Colonic mucosa (tissue), 4 donors: Measurements from ENCODE around the gene VGLL2. TPM values are rescaled to one million over a fixed set of nuclear protein-coding genes. Genes with fewer than 3 reads are reported as not detected.

Source experiments
- DNase-seq: peaks from one replicate; pipeline ENCODE4 v3.0.0-alpha.2; 2020
- H3K27ac ChIP-seq: fragments of 200-600 bp; one replicate; pipeline ENCODE4 v1.8.0; 2021
- H3K27me3 ChIP-seq: fragments of 200-600 bp; one replicate; pipeline ENCODE4 v1.8.0; 2021
- H3K36me3 ChIP-seq: fragments of 200-600 bp; one replicate; pipeline ENCODE4 v1.8.0; 2021
- H3K4me1 ChIP-seq: fragments of 200-600 bp; one replicate; pipeline ENCODE4 v1.8.0; 2021; ENCODE audit warnings: mild to moderate bottlenecking
- H3K4me3 ChIP-seq: fragments of 200-600 bp; one replicate; pipeline ENCODE4 v1.8.0; 2021
- H3K9ac ChIP-seq, 2 donors: one replicate each; pipeline ENCODE4 v1.7.0; 2013; ENCODE audit warnings: control low read depth in 2 of 2, low read depth in 2 of 2, low read length in 2 of 2
- H3K9me3 ChIP-seq: fragments of 200-600 bp; one replicate; pipeline ENCODE4 v1.8.0; 2021
- intact Hi-C: fragments of 100-400 bp; cut with DNase I; formaldehyde crosslinking; loops from one replicate; pipeline ENCODE4 v1.14.1; 2022
- total RNA-seq, 2 donors: library from RNA; stranded (reverse); fragmentation: NEBNext Ultra II Directional in 1 of 2; extraction: Animal tissue kit (Norgen Biotek cat#: 25700) in 1 of 2; gene quantifications; one replicate each; pipeline ENCODE4 v1.2.1, GENCODE V29; 2021
- TF ChIP-seq, protein P1 (sequence below): fragments of 200-600 bp; IDR thresholded peaks from one replicate; pipeline ENCODE4 v1.8.0; 2022; ENCODE audit warnings: antibody characterized with exemption, mild to moderate bottlenecking
- donor health status: healthy.
- donor health status: DM: no; HTN: no; CAD: no.
- donor health status: DM: no; HTN: no; CAD: no.

VGLL2 gene
- total RNA-seq, 2 donors from 2014 or later = not detected

DNA sequence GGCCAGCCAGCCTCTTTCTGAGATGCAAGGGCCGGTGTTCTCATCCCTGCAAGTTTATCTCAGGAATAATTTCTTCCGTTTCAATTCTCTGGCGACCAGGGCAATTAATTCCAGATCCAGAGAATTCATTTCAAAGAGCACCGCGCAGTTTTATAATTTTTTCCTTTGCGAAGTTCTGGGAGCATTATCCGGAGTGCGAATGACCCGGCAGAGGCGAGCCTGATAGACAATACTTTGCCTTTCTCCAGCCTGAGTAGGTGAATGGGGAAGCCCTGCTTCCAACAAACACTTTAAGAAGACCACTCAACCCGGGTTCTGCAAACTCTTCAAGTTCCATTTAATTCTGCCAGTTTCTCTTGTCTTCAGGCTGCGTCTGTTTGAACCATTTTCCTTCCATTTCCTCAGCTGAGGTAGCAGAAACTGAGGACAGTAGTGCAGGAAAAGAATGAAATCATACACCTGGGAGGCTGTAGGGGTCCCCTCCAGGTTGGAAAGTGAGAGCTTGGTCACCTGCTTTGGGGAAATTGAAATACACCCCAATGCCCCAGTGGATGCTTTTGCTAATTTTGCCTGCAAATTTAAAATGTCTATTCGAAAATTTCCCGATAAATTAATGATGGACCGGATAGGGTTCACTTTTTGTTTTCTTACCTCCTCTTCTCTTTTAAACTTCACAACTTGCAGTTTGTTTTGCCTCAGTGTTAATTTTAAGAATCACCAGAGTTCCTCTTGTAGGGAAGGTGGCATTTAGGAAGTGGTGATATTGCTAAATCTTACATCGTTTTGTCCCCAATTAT, 1.1 kb downstream of the VGLL2 start:
- Histone ChIP-seq H3K4me3 (no peak overlapping the region), H3K9ac (no peak overlapping the region), H3K36me3 (no peaks in the 10 kb centered on the region), H3K9me3 (no peaks in the 10 kb centered on the region), H3K27me3 (peaks cover 95% of the 10 kb centered on the region), H3K27ac (no peak overlapping the region), H3K4me1 (no peaks in the 10 kb centered on the region)
- intact Hi-C loops = no loop called here
- TF ChIP-seq, protein P1, sequence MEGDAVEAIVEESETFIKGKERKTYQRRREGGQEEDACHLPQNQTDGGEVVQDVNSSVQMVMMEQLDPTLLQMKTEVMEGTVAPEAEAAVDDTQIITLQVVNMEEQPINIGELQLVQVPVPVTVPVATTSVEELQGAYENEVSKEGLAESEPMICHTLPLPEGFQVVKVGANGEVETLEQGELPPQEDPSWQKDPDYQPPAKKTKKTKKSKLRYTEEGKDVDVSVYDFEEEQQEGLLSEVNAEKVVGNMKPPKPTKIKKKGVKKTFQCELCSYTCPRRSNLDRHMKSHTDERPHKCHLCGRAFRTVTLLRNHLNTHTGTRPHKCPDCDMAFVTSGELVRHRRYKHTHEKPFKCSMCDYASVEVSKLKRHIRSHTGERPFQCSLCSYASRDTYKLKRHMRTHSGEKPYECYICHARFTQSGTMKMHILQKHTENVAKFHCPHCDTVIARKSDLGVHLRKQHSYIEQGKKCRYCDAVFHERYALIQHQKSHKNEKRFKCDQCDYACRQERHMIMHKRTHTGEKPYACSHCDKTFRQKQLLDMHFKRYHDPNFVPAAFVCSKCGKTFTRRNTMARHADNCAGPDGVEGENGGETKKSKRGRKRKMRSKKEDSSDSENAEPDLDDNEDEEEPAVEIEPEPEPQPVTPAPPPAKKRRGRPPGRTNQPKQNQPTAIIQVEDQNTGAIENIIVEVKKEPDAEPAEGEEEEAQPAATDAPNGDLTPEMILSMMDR = no peak
- DNase-seq = no peak

- Histone ChIP-seq H3K27ac (no peak overlapping the region), H3K9ac (no peak overlapping the region), H3K9me3 (no peaks in the 10 kb centered on the region), H3K27me3 (peaks cover 95% of the 10 kb centered on the region), H3K36me3 (no peaks in the 10 kb centered on the region), H3K4me3 (no peak overlapping the region), H3K4me1 (no peaks in the 10 kb centered on the region)
- intact Hi-C loops = no loop called here
- DNase-seq = no peak
- TF ChIP-seq, protein P1 = no peak
Measured at GRCh38 chr6:117267054-117267347, 1.6 kb downstream of the VGLL2 start.

DNA sequence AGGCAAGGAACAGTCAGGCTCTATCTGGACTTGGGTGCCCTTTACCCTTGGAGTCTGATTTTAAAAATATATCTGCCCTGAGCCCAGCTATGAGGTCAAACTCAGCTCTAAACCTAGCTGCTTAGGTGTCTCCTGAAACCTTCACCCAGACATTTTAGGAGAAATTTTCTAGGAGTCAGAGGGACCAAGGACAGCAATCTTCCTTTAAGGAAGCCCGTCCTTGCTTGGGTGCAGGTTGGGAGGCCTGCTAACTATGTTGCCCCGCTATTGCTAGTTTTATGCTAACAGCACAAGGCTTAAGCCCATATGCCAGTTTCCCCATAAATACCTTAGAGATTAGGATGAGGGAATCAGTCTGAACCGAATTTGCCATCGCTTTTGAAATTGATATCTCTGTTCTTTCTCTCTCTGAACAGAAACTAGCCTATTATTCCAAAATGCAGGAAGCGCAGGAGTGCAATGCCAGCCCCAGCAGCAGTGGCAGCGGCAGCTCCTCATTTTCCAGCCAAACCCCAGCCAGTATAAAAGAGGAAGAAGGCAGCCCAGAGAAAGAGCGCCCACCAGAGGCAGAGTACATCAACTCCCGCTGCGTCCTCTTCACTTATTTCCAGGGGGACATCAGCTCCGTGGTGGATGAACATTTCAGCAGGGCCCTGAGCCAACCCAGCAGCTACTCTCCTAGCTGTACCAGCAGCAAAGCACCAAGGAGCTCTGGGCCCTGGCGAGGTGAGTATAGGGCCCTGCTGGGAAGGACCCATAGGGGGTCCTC, 2.6 kb downstream of the VGLL2 start:
- Histone ChIP-seq H3K4me3 (no peak overlapping the region), H3K27ac (no peak overlapping the region), H3K9ac (no peak overlapping the region), H3K36me3 (no peaks in the 10 kb centered on the region), H3K27me3 (peaks cover 89% of the 10 kb centered on the region), H3K4me1 (no peaks in the 10 kb centered on the region), H3K9me3 (no peaks in the 10 kb centered on the region)
- no peak for DNase-seq
- intact Hi-C loops = no loop called here
- TF ChIP-seq, protein P1 = no peak

- no peaks in the 10 kb centered on the region for H3K9me3 ChIP-seq
- intact Hi-C loops = no loop called here
Measured at GRCh38 chr6:117268924-117269323, 3.6 kb downstream of the VGLL2 start.

DNA sequence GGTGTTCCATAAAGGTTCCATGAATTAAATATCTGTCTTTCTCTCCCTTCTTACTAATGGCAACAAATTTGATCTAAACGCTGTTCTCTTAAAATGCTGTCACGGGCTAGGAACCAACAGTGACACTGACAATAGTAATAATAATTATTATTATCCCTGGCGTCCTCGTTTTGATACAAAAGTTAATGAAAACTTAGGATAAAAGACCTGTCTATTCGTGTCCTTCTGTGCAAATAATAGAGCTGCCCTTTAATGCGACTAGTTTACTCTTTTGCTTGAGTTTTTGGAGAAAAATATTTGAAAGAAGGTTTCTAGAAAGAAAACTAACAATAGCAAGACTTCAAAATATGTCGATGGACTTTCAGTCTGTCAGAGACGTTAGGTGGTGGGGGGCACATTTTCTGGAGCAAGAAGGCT, 4.3 kb downstream of the VGLL2 start:
- no peaks in the 10 kb centered on the region for H3K9me3 ChIP-seq
- H3K27ac ChIP-seq = no peak overlapping the region
- H3K4me3 ChIP-seq = no peak overlapping the region
- no peaks in the 10 kb centered on the region for H3K4me1 ChIP-seq
- intact Hi-C loops = no loop called here
- no peak overlapping the region for H3K9ac ChIP-seq
- H3K36me3 ChIP-seq = no peaks in the 10 kb centered on the region
- TF ChIP-seq, protein P1 = no peak
- no peak for DNase-seq
- H3K27me3 ChIP-seq = peaks cover 74% of the 10 kb centered on the region

More at GRCh38 chr6:117268924-117269323, 3.6 kb downstream of the VGLL2 start:
- no peak overlapping the region for H3K4me3 ChIP-seq
- H3K4me1 ChIP-seq = no peaks in the 10 kb centered on the region
- TF ChIP-seq, protein P1 = no peak
- no peaks in the 10 kb centered on the region for H3K36me3 ChIP-seq
- no peak overlapping the region for H3K9ac ChIP-seq
- H3K27me3 ChIP-seq = peaks cover 80% of the 10 kb centered on the region
- DNase-seq = no peak
- H3K27ac ChIP-seq = no peak overlapping the region
